HG02943 (cell line): ENCODE results near the gene DES.
"Not testable (repeated sequence)": the region's sequence is repeated elsewhere in the genome, so short reads cannot be mapped to it uniquely, and the experiment has no call there.

Experiments
- ATAC-seq: cut with Tn5 transposase; IDR thresholded peaks from one replicate; pipeline ENCODE4 v1.9.1; 2021; ENCODE audit warnings: mild to moderate bottlenecking, low read depth, moderate library complexity; ENCODE audit not compliant: unreplicated experiment

DES gene

DNA sequence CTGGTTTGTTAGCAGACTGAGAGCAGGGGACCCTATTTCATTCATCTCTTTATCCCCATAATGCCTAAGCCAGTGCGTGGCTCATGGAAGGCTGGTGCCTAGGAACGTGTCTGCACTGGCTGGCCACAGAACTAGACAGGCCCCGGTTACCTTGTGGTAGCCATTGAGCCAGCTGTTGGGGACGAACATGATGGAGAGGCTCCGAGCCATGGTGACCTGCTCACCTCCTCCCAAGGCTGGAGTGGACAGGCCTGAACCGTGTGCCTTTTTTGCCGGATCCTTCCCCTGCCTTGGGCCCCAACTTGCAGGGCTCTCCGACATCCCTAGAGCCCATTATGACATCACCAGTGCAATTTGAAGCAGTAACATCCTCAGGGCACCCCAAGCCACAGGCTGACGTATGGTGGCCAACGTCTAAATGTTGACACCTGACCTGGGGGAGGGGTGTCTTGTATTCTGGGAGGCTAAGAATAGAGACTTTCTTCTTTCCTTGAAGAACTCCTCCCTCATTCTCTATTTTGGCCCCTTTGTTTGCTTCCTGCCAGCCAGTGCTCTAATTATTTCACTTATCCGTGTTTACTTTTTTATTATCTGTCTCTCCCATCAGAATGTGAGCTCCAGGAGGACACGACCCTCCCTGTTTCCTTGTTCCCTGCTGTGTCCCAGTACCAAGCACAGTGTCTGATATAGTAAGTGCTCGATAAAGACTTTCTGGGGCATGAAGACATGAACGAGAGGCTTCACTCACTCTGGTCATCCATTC, 18.3 kb upstream of the DES start:
- ATAC-seq = no peak

DNA sequence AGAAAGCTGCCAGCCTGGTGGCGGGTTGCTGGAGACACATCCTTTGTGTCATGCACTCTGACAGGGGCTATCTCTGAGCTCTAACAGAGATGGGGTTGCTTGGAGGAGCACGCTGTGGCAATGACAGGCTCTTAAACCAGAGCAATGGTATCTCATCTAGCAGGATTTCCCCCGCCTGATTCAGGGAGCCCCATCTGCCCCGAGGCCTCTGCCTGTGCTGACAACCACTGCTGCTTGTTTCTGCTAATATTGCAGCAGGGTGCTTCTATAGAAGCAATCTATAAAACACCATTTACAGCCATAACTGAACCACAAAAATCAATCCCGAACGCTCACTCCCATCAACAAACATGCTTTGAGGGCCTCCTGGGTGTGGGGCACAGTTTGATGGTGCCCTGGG, 17.6 kb upstream of the DES start:
- ATAC-seq = no peak

DNA sequence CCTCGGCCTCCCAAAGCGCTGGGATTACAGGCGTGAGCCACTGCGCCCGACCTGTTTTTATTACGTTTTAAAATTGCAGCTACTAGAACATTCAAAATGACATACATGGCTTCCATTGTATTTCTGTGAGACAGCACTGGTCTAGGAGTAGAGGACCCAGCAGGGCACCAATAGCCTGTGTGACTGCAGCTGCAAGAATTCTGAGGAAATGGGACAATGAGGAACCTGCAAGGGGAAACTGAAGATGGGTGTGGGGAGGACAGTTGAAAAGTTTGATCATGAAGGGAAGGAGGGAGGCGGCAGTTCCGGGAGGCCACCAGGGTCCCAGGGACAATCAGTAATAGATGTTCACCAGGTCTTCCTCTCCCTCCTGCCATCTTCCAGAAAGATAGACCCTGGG, 16.6 kb upstream of the DES start:
- no peak for ATAC-seq

DNA sequence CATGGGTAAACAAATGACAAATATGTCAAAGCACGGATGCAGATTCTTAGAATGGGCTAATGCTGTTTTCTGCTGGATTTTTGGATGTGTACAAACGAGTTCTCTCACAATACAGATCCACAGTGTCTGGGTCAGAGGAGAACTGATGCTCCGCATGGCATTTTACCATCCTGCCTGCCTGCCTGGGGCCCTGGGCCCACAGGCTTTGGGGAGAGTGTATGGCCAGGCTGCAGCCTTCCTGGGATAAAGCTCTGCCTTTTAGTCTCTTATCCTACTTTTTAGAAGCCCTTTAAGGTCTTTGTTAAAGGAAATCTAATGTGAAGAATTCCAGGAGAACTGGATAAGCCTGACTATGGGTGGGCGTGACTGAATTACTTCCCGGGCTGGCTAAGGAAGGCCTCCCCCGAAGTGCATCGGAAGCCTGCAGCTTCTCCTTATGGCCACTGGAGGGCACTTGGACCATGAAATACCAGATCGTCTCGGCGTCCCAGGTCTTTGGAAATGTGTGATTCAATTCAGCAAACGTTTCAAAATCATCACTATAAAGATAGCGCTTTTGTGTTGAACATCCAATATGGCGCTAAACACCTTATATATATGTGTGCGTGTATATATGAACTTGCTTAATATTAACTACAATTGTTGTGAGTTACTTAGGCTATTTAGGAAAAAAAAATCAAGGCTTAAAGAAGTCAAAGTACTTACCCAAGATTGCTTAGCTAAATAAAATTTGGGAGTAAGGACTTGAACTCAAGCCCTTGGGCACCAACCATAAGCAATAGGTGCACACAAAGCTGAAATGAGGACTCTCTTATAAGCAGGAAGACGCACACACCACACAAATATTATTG, 15.3 kb upstream of the DES start:
- no peak for ATAC-seq

DNA sequence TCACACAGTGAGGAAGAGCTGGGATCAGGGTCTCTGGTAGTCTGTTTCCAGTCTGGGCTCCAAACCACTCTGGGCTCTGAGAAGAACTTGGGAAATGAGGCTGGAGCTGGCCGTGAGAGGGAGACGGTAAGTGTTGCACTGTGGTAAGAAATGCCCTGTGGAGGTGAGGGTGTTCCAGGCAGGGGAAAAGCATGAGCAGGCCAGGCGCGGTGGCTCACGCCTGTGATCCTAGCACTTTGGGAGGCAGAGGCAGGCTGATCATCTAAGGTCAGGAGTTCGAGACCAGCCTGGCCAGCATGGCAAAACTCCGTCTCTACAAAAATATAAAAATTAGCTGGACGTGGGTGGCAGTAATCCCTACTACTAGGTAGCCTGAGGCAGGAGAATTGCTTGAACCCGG, 14.3 kb upstream of the DES start:
- no peak for ATAC-seq

DNA sequence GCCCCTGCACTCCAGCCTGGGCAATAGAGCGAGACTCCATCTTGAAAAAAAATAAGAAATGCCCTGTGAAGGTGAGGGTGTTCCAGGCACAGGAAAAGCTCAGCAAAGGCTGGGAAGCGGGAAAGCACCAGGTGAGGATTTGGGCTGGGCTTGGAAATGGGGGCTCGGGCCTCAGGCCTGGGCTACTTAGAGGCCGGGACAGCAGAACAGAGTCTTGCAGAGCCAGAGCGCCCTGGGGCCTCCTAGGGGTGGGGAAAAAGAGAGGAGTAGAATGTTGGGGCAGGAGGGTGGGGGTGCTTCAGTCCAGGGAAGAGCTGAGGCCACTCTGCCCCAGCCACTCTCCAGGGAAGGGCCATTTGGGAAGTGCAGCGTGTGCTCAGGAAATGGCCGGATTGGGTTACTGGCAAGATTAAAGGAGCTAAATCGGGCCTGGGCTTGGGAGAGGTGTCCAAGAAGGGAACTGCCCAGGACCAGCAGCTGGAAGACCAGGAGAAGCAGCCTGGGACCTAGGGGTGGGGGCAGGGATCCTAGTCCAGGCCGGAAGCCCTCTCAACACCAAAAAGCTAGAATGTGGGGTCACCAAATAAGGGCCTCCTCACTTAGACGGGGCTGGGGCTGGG, 13.8 kb upstream of the DES start:
- ATAC-seq = no peak

DNA sequence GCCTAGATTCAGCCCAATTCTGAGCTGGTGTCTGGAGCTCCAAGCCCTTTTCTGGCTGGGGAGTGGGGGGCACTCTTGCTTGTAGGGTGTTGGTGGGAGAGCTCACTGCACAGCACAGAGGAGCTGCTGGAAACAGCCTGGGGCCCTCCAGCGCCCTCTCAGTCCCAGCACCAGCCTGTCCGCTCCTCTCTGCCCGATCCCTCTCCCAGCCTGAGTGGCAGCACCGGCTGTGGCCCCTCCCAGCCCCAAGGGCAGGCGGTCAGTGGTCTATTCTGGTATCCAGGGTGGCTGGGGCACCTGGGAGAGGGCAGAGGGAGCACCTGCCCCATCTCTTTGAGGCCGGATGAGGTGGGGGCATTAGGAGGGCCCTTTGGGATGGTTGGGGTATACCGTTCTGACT, 13.2 kb upstream of the DES start:
- ATAC-seq = no peak

DNA sequence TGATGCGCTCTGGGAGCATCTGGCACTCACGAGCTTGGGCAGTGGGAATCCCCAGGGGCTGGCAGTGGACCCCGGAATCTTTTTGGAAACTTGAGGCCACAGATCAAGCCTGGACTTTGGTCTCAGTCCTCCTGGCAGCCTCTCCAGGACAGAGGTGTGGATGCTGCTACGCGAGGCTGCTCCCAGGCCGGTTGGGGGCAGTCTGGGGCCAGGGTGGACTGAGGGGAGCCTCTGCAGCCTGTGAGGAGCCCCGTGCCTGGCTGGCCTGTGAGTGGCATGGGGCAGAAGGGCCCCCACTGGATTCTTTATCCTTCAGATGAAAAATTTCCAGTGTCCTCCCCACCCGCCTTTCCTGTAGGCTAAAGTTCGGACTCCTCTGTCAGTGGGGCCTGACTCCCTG, 12.7 kb upstream of the DES start:
- no peak for ATAC-seq

DNA sequence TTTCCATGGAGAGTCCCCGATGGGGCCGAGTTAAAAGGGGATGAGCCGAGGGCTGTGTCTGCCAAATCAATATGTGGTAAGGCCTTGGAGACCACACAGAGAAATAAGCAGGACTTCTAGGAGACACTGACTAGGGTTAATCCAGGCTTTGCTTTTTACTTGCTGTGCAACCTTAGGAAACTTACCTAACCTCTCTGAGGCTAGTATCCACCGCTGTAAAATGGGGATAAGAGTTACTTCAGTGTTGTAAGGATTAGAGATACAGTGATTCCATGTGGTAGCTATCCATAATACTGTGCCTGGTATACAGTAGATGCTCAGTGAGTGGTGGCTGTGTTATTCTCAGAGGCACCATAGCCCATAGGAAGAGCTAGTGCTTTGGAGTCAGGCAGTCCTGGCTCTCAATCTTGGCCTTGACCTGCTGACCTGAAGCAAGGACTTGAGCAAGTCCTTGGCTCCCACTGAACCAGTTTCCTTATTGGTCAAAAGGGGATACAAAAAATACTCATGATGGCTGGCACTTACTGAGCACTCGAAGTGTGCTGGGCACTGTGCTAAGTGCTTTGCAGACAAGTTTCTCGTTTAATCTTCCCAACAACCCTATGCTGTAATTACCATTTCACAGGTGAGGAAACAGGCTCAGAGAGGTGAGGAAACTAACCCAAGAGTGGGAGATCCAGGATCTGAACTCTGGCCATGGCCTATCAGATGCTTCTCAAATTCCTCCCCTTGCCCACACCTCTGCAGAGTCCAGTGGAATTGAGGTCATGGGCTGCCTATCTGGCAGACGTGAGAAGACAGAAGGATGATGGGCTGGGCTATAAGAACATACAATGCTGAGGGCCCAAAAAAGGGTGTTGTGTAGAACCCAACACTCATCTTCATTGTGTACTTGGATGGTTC, 12.0 kb upstream of the DES start:
- no peak for ATAC-seq

DNA sequence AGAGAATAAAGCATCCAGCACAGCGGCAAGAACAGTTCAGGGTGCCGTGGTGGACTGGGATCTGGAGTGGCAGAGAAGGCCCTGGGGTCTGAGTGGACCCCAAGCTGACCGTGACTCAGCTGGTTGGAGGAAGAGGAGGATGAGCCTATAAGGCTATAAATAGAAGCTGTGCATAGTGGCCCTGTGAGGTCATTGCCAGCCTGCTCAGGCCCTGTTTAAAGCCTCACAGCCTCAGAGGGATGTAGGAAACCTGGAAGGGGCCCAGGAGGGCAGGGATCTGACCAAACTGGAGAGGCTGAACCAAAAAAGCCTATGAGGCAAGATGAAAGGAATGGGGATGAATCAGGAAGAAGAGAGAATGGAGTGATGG, 11.3 kb upstream of the DES start:
- no peak for ATAC-seq

- not testable (repeated sequence) for ATAC-seq
Observed at GRCh38 chr2:219407343-219407742, 10.8 kb upstream of the DES start.

DNA sequence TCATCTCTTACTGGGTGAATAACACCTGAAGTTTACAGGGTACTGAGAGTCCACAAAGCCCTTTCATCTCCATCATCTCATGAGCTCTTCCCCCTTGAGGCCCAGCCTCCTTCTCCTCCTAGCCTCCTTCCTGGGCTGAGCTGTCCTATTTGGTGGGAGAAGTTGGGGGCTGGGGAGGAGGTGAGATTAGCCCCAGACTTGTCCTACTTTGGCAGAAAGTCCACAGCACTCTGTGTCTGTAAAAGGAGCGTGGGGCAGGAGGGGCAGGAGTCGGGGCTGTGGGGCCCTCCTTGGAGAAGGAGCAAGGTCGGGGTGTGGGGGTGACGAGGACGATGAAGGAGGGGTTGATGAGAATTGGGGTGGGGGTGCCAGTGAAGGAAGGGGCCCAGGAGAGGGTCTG, 10.0 kb upstream of the DES start:
- ATAC-seq = no peak

GRCh38 chr2:219408631-219409030, 9.5 kb upstream of the DES start:
- ATAC-seq = no peak

DNA sequence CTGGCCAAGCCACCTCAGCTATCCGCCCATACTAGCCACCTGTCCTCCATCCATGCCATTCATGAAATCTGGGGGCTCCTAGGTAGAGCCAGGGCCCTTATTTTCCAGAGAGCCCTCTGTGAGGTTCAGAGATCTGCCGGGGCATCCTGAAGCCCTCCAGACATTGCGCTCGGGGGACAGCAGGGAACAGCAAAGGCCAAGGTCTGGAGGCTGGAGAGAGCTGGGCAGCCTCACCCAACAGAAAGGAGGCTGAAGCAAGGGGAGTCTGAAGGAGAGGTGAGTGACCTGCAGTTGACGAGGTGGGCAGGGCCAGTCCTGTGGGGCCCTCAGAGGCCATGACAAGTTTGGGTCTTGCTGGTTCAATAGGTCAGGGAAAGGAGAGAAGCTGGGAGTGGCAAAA, 8.6 kb upstream of the DES start:
- ATAC-seq = no peak

DNA sequence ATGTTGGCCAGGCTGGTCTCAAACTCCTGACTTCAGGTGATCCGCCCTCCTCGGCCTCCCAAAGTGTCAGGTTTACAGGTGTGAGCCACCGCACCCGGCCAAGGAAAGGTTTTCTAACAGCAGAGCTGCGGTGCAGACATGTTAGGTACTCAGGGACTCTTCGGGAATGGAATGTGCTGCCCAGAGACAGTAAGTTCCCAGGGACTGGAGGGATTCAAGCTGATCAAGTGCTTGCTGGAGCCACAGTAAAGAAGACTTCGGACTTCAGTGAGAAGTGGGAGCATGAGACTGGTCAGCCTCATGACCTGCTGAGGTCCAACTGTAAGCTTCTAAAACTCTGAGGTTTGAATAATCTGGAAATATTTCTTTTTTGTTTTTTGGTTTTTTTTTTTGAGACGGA, 7.8 kb upstream of the DES start:
- no peak for ATAC-seq

DNA sequence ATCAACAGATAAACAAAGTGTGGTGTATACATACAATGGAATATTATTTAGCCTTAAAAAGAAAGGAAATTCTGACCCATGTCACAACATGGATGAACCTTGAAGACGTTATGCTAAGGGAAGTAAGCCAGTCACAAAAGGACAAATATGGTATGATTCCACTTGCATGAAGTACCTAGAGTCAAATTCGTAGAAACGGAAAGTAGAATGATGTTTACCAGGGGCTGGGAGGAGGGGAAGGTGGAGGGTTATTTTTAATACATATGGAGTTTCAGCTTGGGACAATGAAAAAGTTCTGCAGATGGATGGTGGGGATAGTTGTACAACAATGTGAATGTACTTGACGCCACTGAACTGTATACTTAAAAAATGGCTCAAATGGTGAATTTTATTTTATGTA, 3.3 kb upstream of the DES start:
- no peak for ATAC-seq

GRCh38 chr2:219415580-219416234, 2.5 kb upstream of the DES start:
- ATAC-seq = no peak

GRCh38 chr2:219416235-219416602, 2.0 kb upstream of the DES start:
- ATAC-seq = no peak

DNA sequence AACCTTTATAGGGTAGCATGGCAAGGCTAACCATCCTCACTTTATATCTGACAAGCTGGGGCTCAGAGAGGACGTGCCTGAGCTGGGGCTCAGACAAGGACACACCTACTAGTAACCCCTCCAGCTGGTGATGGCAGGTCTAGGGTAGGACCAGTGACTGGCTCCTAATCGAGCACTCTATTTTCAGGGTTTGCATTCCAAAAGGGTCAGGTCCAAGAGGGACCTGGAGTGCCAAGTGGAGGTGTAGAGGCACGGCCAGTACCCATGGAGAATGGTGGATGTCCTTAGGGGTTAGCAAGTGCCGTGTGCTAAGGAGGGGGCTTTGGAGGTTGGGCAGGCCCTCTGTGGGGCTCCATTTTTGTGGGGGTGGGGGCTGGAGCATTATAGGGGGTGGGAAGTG, 1.2 kb upstream of the DES start:
- no peak for ATAC-seq

DNA sequence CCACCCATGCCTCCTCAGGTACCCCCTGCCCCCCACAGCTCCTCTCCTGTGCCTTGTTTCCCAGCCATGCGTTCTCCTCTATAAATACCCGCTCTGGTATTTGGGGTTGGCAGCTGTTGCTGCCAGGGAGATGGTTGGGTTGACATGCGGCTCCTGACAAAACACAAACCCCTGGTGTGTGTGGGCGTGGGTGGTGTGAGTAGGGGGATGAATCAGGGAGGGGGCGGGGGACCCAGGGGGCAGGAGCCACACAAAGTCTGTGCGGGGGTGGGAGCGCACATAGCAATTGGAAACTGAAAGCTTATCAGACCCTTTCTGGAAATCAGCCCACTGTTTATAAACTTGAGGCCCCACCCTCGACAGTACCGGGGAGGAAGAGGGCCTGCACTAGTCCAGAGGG, 803 bp upstream of the DES start:
- ATAC-seq = no peak
